H1 (cell line): ENCODE measurements around the gene TRIM9. TPM values are rescaled to one million over a fixed set of nuclear protein-coding genes. Genes with fewer than 3 reads are reported as not detected.

Source experiments
- CTCF ChIA-PET: fragments of 300-600 bp; sonication (Branson Sonifier 250); formaldehyde crosslinking; loops from one replicate; lab custom pipeline; 2021; ENCODE audit not compliant: partially characterized antibody; lab: Charles Lee
- POLR2A ChIA-PET: fragments of 300-600 bp; sonication (Branson Sonifier 250); formaldehyde crosslinking; loops from one replicate; lab custom pipeline; 2021; ENCODE audit warnings: inconsistent platforms; ENCODE audit not compliant: partially characterized antibody; lab: Charles Lee
- DNase-seq, 2 experiments: peaks; one replicate each; pipeline versions ENCODE4 v3.0.0 to v3.0.0-alpha.2; 2010 to 2022; ENCODE audit warnings: low spot score in 2 of 2, low read depth in 1 of 2, mixed read lengths in 1 of 2
- FAIRE-seq: peaks from 2 replicates; lab custom pipeline; 2011; peaks lifted over from hg19 to GRCh38; lab: Jason Lieb, UNC
- H2AFZ ChIP-seq: 2 replicates; pipeline ENCODE4 v1.8.1; 2012; ENCODE audit warnings: low read length, inconsistent platforms
- H2AK5ac ChIP-seq: 2 replicates; pipeline ENCODE4 v1.6.1; 2013; ENCODE audit warnings: low read depth, low read length
- H2BK120ac ChIP-seq: replicated peaks from 2 replicates; pipeline ENCODE3; 2013; ENCODE audit warnings: low read depth, low read length, inconsistent platforms
- H2BK12ac ChIP-seq: 2 replicates; pipeline ENCODE4 v1.6.1; 2013; ENCODE audit warnings: low read depth, low read length
- H2BK15ac ChIP-seq: 2 replicates; pipeline ENCODE4 v1.6.1; 2013; ENCODE audit warnings: low read length
- H2BK20ac ChIP-seq: 2 replicates; pipeline ENCODE4 v1.6.1; 2013; ENCODE audit warnings: low read length
- H2BK5ac ChIP-seq: 2 replicates; pipeline ENCODE4 v1.6.1; 2013; ENCODE audit warnings: low read depth, low read length
- H3K14ac ChIP-seq: 2 replicates; pipeline ENCODE4 v1.6.1; 2013; ENCODE audit warnings: inconsistent platforms; ENCODE audit not compliant: insufficient read length
- H3K18ac ChIP-seq: 2 replicates; pipeline ENCODE4 v1.6.1; 2013; ENCODE audit warnings: low read length; ENCODE audit errors: extremely low read depth
- H3K23ac ChIP-seq: 2 replicates; pipeline ENCODE4 v1.6.1; 2013; ENCODE audit warnings: inconsistent platforms; ENCODE audit not compliant: insufficient read length
- H3K23me2 ChIP-seq: 2 replicates; pipeline ENCODE4 v1.6.1; 2013; ENCODE audit warnings: low read depth, low read length
- H3K27ac ChIP-seq: 2 replicates; pipeline ENCODE4 v1.6.1; 2011; ENCODE audit warnings: low read depth, low read length, inconsistent platforms
- H3K27me3 ChIP-seq, 4 experiments: replicated peaks in 1 of 4; 1 replicate in 1 of 4; 2 replicates in 3 of 4; pipeline versions ENCODE4 v1.6.1 to v1.8.1; 2011 to 2013; ENCODE audit warnings: low read length in 3 of 4, mild to moderate bottlenecking in 3 of 4, inconsistent platforms in 2 of 4, mixed read lengths in 2 of 4, moderate library complexity in 1 of 4; ENCODE audit not compliant: control insufficient read depth in 3 of 4, insufficient read depth in 3 of 4; ENCODE audit errors: extremely low read depth in 1 of 4
- H3K36me3 ChIP-seq, 4 experiments: 2 replicates each; pipeline versions ENCODE4 v1.6.1 to v1.8.1; 2011 to 2013; ENCODE audit warnings: mild to moderate bottlenecking in 4 of 4, low read length in 3 of 4, moderate library complexity in 2 of 4, control low read depth in 1 of 4, inconsistent platforms in 1 of 4; ENCODE audit not compliant: insufficient read depth in 4 of 4, control insufficient read depth in 2 of 4
- H3K4ac ChIP-seq: replicated peaks from 2 replicates; pipeline ENCODE3; 2013; ENCODE audit warnings: low read length, low read depth, mixed read lengths, inconsistent platforms; ENCODE audit not compliant: insufficient read length
- H3K4me1 ChIP-seq, 4 experiments: replicated peaks in 1 of 4; 1 replicate in 1 of 4; 2 replicates in 3 of 4; pipeline versions ENCODE4 v1.6.1 to v1.8.1; 2011 to 2013; ENCODE audit warnings: low read length in 3 of 4, inconsistent platforms in 2 of 4, mixed read lengths in 1 of 4; ENCODE audit not compliant: insufficient read depth in 4 of 4, control insufficient read depth in 3 of 4
- H3K4me2 ChIP-seq, 2 experiments: 2 replicates each; pipeline versions ENCODE4 v1.6.1 to v1.8.1; 2011 to 2013; ENCODE audit warnings: low read depth in 2 of 2, low read length in 2 of 2, control low read depth in 1 of 2, inconsistent platforms in 1 of 2, mild to moderate bottlenecking in 1 of 2; ENCODE audit not compliant: insufficient read depth in 1 of 2
- H3K4me3 ChIP-seq, 4 experiments: fragments of 200-600, 300-600 bp in 1 of 4; sonication (generic), shearing (Covaris generic), sonication (Bioruptor Twin) in 1 of 4; 2 replicates each; pipeline versions ENCODE4 v1.5.1 to v1.8.1; 2011 to 2016; ENCODE audit warnings: low read length in 4 of 4, low read depth in 3 of 4, control low read depth in 2 of 4, inconsistent platforms in 2 of 4, mild to moderate bottlenecking in 2 of 4, mixed read lengths in 1 of 4, moderate library complexity in 1 of 4; ENCODE audit not compliant: insufficient read depth in 2 of 4; ENCODE audit errors: extremely low read depth in 1 of 4
- H3K56ac ChIP-seq: replicated peaks from 2 replicates; pipeline ENCODE3; 2013; ENCODE audit warnings: low read depth, mild to moderate bottlenecking, mixed read lengths, low read length, inconsistent platforms; ENCODE audit not compliant: insufficient read length
- H3K79me1 ChIP-seq: 2 replicates; pipeline ENCODE4 v1.6.1; 2013; ENCODE audit warnings: low read depth, low read length, control low read depth
- H3K79me2 ChIP-seq, 2 experiments: 2 replicates each; pipeline versions ENCODE4 v1.6.1 to v1.8.1; 2012 to 2013; ENCODE audit warnings: low read length in 2 of 2, mild to moderate bottlenecking in 2 of 2, inconsistent platforms in 1 of 2; ENCODE audit not compliant: insufficient read depth in 2 of 2, control insufficient read depth in 1 of 2
- H3K9ac ChIP-seq, 4 experiments: replicated peaks in 1 of 4; 1 replicate in 1 of 4; 2 replicates in 3 of 4; pipeline versions ENCODE4 v1.6.1 to v1.8.1; 2011 to 2013; ENCODE audit warnings: low read depth in 3 of 4, low read length in 3 of 4, control low read depth in 2 of 4, mild to moderate bottlenecking in 2 of 4, moderate library complexity in 2 of 4, inconsistent platforms in 1 of 4; ENCODE audit errors: extremely low read depth in 1 of 4
- H3K9me3 ChIP-seq, 2 experiments: 2 replicates each; pipeline versions ENCODE4 v1.6.1 to v1.8.1; 2012 to 2013; ENCODE audit warnings: mild to moderate bottlenecking in 2 of 2, moderate library complexity in 2 of 2, control low read depth in 1 of 2, inconsistent platforms in 1 of 2, low read depth in 1 of 2, low read length in 1 of 2, mixed read lengths in 1 of 2; ENCODE audit not compliant: insufficient read depth in 2 of 2
- H4K20me1 ChIP-seq, 2 experiments: replicated peaks in 1 of 2; 2 replicates each; pipeline versions ENCODE3 to v1.8.1; 2011 to 2013; ENCODE audit warnings: inconsistent platforms in 2 of 2, low read length in 2 of 2, mild to moderate bottlenecking in 1 of 2; ENCODE audit not compliant: insufficient read depth in 2 of 2, control insufficient read depth in 1 of 2
- H4K5ac ChIP-seq: 2 replicates; pipeline ENCODE4 v1.6.1; 2013; ENCODE audit warnings: low read length, low read depth, mixed read lengths, inconsistent platforms; ENCODE audit not compliant: insufficient read length
- H4K8ac ChIP-seq: 2 replicates; pipeline ENCODE4 v1.8.0; 2013; ENCODE audit warnings: mild to moderate bottlenecking, moderate library complexity, low read length, inconsistent platforms; ENCODE audit not compliant: insufficient read depth; ENCODE audit errors: extremely low read depth
- H4K91ac ChIP-seq: replicated peaks from 2 replicates; pipeline ENCODE3; 2013; ENCODE audit warnings: low read length, mixed read lengths, inconsistent platforms; ENCODE audit not compliant: insufficient read length
- BCL11A ChIP-seq, 2 experiments: IDR thresholded peaks; one replicate each; pipeline ENCODE4 v1.6.1; 2011; ENCODE audit warnings: low read depth in 2 of 2, low read length in 2 of 2, mild to moderate bottlenecking in 2 of 2
- CTBP2 ChIP-seq: IDR thresholded peaks from 2 replicates; pipeline ENCODE4 v1.7.0; 2011; ENCODE audit warnings: borderline replicate concordance, mild to moderate bottlenecking, moderate library complexity, mixed read lengths, low read length; ENCODE audit not compliant: insufficient read depth, insufficient read length
- GABPA ChIP-seq: IDR thresholded peaks from 2 replicates; pipeline ENCODE4 v1.6.1; 2011; ENCODE audit warnings: mild to moderate bottlenecking, low read length, moderate library complexity, borderline replicate concordance; ENCODE audit not compliant: insufficient read depth
- HDAC2 ChIP-seq, 2 experiments: fragments of 300-600 bp in 1 of 2; sonication (generic) in 1 of 2; IDR thresholded peaks; 2 replicates each; pipeline ENCODE4 v1.6.1; 2011 to 2012; ENCODE audit warnings: low read depth in 2 of 2, low read length in 2 of 2, mild to moderate bottlenecking in 2 of 2, moderate library complexity in 2 of 2, borderline replicate concordance in 1 of 2, inconsistent platforms in 1 of 2
- KDM1A ChIP-seq: fragments of 200-600, 300-600 bp; sonication (generic); IDR thresholded peaks from 2 replicates; pipeline ENCODE4 v1.7.1; 2016; ENCODE audit warnings: mild to moderate bottlenecking, low read length, borderline replicate concordance
- NANOG ChIP-seq: IDR thresholded peaks from 2 replicates; pipeline ENCODE4 v1.6.1; 2011; ENCODE audit warnings: low read length, low read depth, mild to moderate bottlenecking, inconsistent platforms; ENCODE audit not compliant: insufficient read depth, poor library complexity, severe bottlenecking
- POU5F1 ChIP-seq: IDR thresholded peaks from 2 replicates; pipeline ENCODE4 v1.6.1; 2011; ENCODE audit warnings: low read depth, mild to moderate bottlenecking, low read length, moderate library complexity
- RAD21 ChIP-seq, 2 experiments: IDR thresholded peaks in 1 of 2; conservative IDR thresholded peaks in 1 of 2; 2 replicates each; pipeline ENCODE4 v1.6.1; 2011; ENCODE audit warnings: low read depth in 2 of 2, low read length in 2 of 2, improper control_type of control experiment in 1 of 2, inconsistent platforms in 1 of 2, mild to moderate bottlenecking in 1 of 2, moderate library complexity in 1 of 2
- SIN3A ChIP-seq, 2 experiments: IDR thresholded peaks in 1 of 2; conservative IDR thresholded peaks in 1 of 2; 2 replicates each; pipeline ENCODE4 v1.6.1; 2011 to 2012; ENCODE audit warnings: low read length in 2 of 2, improper control_type of control experiment in 1 of 2, low read depth in 1 of 2, mild to moderate bottlenecking in 1 of 2
- SIRT6 ChIP-seq: IDR thresholded peaks from one replicate; pipeline ENCODE4 v1.7.1; 2012; ENCODE audit warnings: low read length, inconsistent platforms
- SP1 ChIP-seq: IDR thresholded peaks from 2 replicates; pipeline ENCODE4 v1.6.1; 2011; ENCODE audit warnings: low read depth, low read length
- TAF7 ChIP-seq: optimal IDR thresholded peaks from 2 replicates; pipeline ENCODE3; 2011; ENCODE audit warnings: low read depth, mild to moderate bottlenecking, inconsistent platforms, low read length, moderate library complexity, borderline replicate concordance
- WGBS, 2 experiments: shearing (Covaris generic) in 1 of 2; methylation state at CpG; one replicate each; pipeline versions ENCODE4 v1.1.6 to v1.1.7; 2013 to 2015; ENCODE audit warnings: low lambda C conversion rate in 2 of 2, mixed read lengths in 2 of 2, inconsistent platforms in 1 of 2, low coverage in 1 of 2, missing lambda C conversion rate in 1 of 2; ENCODE audit not compliant: insufficient replicate concordance in 2 of 2, insufficient coverage in 1 of 2, insufficient read length in 1 of 2; ENCODE audit errors: extremely low coverage in 1 of 2, missing lambda C conversion rate in 1 of 2; 5-methylcytosine and 5-hydroxymethylcytosine counted together
- polyA plus RNA-seq, 7 experiments: library from polyadenylated mRNA; depleted of rRNA in 3 of 7; stranded (reverse) in 5 of 7; unstranded in 2 of 7; fragments of >200 nt in 5 of 7; fragments of 200-250 nt in 2 of 7; gene quantifications; 1 replicate in 5 of 7; 2 replicates in 1 of 7; 4 replicates in 1 of 7; pipeline versions ENCODE4 v1.2.1 to v1.2.3, GENCODE V29; 2011 to 2013; ENCODE audit warnings: missing spikeins in 2 of 7, mixed read lengths in 2 of 7
- total RNA-seq: library from RNA; stranded (reverse); fragmentation: NEBNext Ultra II Directional; extraction: Animal tissue kit (Norgen Biotek cat#: 25700); gene quantifications from 2 replicates; pipeline ENCODE4 v1.2.1, GENCODE V29; 2021

The TRIM9 gene
- total and polyA plus RNA-seq, 2 of the 8 experiments (the other 6 are each of a cell fraction or from before 2014, with no cell fraction given): 2.7 to 5.4 TPM

- no peak for DNase-seq
- H3K79me2 ChIP-seq: no peaks in the 10 kb centered on the region
- CTCF ChIA-PET: interaction anchor here (1.2 to 1.8 kb wide), 3 partner anchors 8 to 86 kb away, joined by 3 to 10 read pairs (median 3); no protein-coding TSS in a partner anchor
- 0 out of 7 replicates have a peak, but pooled peaks cover 0 to 2% (median 0%) of the 10 kb centered on the region in 4 experiments for H3K27me3 ChIP-seq
- peaks cover 18% of the 10 kb centered on the region for H3K23me2 ChIP-seq
- POLR2A ChIA-PET: no interaction called here
- H4K91ac ChIP-seq: no peak overlapping the region
- no peaks in the 10 kb centered on the region for H3K36me3 ChIP-seq
- no peak overlapping the region for H3K18ac ChIP-seq
- no peaks in the 10 kb centered on the region for H3K79me1 ChIP-seq
- peak overlapping the region; percentile 19; the same call in 1 of the 2 replicates for H2AFZ ChIP-seq
- FAIRE-seq: no peak
- H3K4me3 ChIP-seq: no peak overlapping the region
- no peak overlapping the region for H2BK5ac ChIP-seq
- H4K5ac ChIP-seq: no peak overlapping the region
- no peak overlapping the region for H3K23ac ChIP-seq
- no peak overlapping the region for H3K56ac ChIP-seq
- no peak overlapping the region for H3K4me2 ChIP-seq
- no peak overlapping the region for H3K14ac ChIP-seq
- no peaks in the 10 kb centered on the region for H4K20me1 ChIP-seq
- peaks cover 0 to 2% of the 10 kb centered on the region in 2 experiments; a peak in 1 of 4 replicates for H3K9me3 ChIP-seq
- WGBS, 2 experiments: 88% methylated on average over 4 of the region's 4 CpGs; no CpG with 5 or more reads in 1 of the 2 experiments
- TF ChIP-seq CTBP2 (no peak), KDM1A (no peak), SP1 (no peak), HDAC2 (IDR thresholded peaks at IDR 0.05; ENCODE audit: borderline replicate concordance in 1 of 2, low read depth in 2 of 2, low read length in 2 of 2) (no peak), SIN3A (conservative IDR thresholded peaks at IDR 0.05 in 1 of 2, IDR thresholded peaks at IDR 0.05 in 1 of 2; ENCODE audit: low read depth in 1 of 2, low read length in 2 of 2) (no peak), POU5F1 (no peak), TAF7 (no peak), RAD21 (IDR thresholded peaks at IDR 0.05 in 1 of 2, conservative IDR thresholded peaks at IDR 0.05 in 1 of 2; ENCODE audit: low read depth in 2 of 2, low read length in 2 of 2) (no peak), GABPA (no peak), NANOG (no peak), SIRT6 (no peak), BCL11A (IDR thresholded peaks at IDR 0.05; ENCODE audit: low read depth in 2 of 2, low read length in 2 of 2) (no peak)
- no peak overlapping the region for H3K4ac ChIP-seq
- H2BK12ac ChIP-seq: no peak overlapping the region
- H2BK20ac ChIP-seq: no peak overlapping the region
- no peak overlapping the region for H2BK120ac ChIP-seq
- no peak overlapping the region for H2BK15ac ChIP-seq
- no peak overlapping the region for H4K8ac ChIP-seq
- H2AK5ac ChIP-seq: no peak overlapping the region
- no peak overlapping the region for H3K9ac ChIP-seq
- H3K27ac ChIP-seq: no peak overlapping the region
- peaks cover 0 to 4% (median 1%) of the 10 kb centered on the region in 4 experiments; a peak in 4 of 7 replicates for H3K4me1 ChIP-seq
Observed at GRCh38 chr14:50947446-50947845, 147.5 kb downstream of the TRIM9 start.
